PC-9 (cell line): Measurements from ENCODE around the gene CAPN15.

Source experiments
- EZH2 ChIP-seq: fragments of 200-600 bp; sonication (generic); IDR thresholded peaks from 2 replicates; pipeline ENCODE4 v1.8.0; 2017; ENCODE audit warnings: antibody characterized with exemption, low read depth
- TF ChIP-seq, protein P1 (sequence below): fragments of 200-600 bp; sonication (generic); conservative IDR thresholded peaks from 2 replicates; pipeline ENCODE4 v1.6.1; 2017; ENCODE audit warnings: mixed run types, antibody characterized with exemption, mild to moderate bottlenecking, moderate library complexity

DNA sequence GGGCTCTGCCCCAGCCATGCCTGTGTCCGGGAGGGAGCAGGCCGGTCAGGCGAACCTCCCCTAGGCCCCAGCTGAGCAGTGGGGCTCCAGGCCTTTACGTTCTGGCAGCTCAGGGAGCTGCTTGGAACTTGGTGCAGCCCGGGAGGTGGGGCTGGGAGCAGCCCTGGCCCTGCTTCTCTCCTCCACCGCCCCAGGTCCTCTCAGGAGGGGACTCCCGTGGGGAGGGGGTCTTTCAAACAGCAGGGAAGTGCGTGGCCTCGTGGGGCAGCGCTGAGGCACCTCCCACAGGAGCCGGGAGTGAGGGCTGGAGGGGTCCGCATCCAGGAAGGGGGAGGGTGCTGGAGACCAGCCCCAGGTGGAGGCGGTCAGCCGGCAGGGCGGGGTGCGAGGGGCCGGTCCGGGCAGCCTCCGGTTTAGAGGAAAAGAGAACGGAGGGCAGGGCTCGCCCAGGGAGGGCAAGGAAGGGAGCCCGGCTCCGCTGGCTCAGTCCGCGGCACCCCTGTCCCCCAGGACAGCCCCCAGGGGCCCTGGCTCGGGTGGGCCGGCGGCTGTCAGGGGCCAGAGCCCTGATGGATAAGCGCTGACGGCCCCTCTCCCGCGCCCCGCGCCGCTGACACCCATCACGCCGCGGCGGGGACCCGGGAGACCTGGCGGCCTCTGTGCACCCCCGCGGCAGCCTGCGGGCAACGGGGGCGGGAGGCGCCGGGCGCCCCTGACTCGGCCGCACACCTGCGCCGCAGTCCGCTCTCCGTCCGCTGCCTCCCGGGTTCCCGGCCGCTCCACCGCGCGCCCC is 32.1 kb downstream of the CAPN15 start:
- TF ChIP-seq, protein P1, sequence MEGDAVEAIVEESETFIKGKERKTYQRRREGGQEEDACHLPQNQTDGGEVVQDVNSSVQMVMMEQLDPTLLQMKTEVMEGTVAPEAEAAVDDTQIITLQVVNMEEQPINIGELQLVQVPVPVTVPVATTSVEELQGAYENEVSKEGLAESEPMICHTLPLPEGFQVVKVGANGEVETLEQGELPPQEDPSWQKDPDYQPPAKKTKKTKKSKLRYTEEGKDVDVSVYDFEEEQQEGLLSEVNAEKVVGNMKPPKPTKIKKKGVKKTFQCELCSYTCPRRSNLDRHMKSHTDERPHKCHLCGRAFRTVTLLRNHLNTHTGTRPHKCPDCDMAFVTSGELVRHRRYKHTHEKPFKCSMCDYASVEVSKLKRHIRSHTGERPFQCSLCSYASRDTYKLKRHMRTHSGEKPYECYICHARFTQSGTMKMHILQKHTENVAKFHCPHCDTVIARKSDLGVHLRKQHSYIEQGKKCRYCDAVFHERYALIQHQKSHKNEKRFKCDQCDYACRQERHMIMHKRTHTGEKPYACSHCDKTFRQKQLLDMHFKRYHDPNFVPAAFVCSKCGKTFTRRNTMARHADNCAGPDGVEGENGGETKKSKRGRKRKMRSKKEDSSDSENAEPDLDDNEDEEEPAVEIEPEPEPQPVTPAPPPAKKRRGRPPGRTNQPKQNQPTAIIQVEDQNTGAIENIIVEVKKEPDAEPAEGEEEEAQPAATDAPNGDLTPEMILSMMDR = no peak
- TF ChIP-seq EZH2 = no peak
